Hepatocyte (in vitro differentiated cells): Measurements from ENCODE around the gene GTPBP4.

ENCODE experiments used
- CTCF ChIP-seq: fragments of 200-600 bp; sonication (generic); IDR thresholded peaks from 2 replicates; pipeline ENCODE4 v1.5.1; 2016; ENCODE audit warnings: antibody characterized with exemption, mild to moderate bottlenecking; ENCODE audit not compliant: poor library complexity
- EZH2 ChIP-seq: fragments of 200-600 bp; sonication (generic); IDR thresholded peaks from 2 replicates; pipeline ENCODE4 v1.6.1; 2016; ENCODE audit warnings: antibody characterized with exemption, mild to moderate bottlenecking, borderline replicate concordance
- EZH2phosphoT487 ChIP-seq: fragments of 200-600 bp; sonication (generic); IDR thresholded peaks from one replicate; pipeline ENCODE4 v1.6.1; 2018; ENCODE audit warnings: antibody characterized with exemption, mild to moderate bottlenecking, low read depth, moderate library complexity; ENCODE audit not compliant: unreplicated experiment, severe bottlenecking

DNA sequence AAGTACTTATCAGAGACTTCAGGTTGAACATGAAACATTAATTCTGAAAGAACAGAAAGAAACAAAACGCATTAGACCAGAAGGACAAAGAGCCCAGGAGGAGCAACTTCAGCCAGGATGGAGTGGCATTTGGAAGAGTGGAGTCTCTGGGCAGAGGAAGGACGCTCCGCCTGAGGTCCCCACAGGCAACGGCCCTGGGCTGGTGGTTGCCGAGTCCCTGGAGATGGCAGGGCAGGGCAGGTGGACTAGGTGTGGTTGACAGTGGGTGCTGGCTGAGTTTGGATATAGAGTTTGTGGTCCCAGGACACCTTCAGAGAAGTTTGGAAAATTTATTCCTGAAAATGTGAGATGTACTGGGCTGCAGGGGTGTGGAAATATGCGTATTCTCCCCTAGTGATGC lies 29.4 kb upstream of the GTPBP4 start:
- TF ChIP-seq EZH2 (no peak), CTCF (no peak), EZH2phosphoT487 (no peak)
